GM12874 (cell line): ENCODE data around the gene RIPOR3.

Experiments used
- TF ChIP-seq, protein P1 (sequence below): IDR thresholded peaks from 2 replicates; pipeline ENCODE4 v1.5.1; 2011; ENCODE audit warnings: low read depth, mild to moderate bottlenecking, control low read depth, low read length, moderate library complexity; ENCODE audit not compliant: insufficient read depth

Gene RIPOR3

DNA sequence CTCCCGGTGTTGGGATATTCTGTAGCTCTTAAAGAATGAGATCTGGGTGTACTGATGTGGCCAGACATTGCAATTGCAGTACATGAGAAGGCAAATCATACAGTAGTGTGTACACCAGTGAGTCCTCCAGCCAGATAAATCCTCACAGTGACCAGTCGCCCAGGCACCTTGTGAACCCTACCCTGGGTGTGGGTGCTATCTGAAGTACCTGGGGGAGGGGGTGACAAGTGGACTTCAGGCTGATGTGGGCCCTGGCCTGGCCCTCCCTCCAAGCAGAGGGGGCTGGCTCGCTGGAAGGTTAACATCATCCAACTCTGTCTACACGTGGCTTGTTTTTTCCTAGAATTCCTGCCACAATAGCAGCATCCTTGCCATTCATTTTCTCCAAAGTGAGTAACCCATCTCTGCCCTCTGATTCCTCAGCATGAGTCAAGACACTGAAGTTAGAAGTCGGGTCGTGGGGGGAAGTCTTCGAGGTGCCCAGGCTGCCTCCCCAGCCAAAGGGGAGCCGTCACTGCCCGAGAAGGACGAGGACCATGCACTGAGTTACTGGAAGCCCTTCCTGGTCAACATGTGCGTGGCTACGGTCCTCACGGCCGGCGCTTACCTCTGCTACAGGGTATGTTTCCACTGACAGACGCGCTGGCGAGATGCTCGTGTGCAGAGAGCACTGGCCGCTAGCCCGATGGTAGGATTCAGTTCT is 110.3 kb downstream of the RIPOR3 start:
- TF ChIP-seq, protein P1, sequence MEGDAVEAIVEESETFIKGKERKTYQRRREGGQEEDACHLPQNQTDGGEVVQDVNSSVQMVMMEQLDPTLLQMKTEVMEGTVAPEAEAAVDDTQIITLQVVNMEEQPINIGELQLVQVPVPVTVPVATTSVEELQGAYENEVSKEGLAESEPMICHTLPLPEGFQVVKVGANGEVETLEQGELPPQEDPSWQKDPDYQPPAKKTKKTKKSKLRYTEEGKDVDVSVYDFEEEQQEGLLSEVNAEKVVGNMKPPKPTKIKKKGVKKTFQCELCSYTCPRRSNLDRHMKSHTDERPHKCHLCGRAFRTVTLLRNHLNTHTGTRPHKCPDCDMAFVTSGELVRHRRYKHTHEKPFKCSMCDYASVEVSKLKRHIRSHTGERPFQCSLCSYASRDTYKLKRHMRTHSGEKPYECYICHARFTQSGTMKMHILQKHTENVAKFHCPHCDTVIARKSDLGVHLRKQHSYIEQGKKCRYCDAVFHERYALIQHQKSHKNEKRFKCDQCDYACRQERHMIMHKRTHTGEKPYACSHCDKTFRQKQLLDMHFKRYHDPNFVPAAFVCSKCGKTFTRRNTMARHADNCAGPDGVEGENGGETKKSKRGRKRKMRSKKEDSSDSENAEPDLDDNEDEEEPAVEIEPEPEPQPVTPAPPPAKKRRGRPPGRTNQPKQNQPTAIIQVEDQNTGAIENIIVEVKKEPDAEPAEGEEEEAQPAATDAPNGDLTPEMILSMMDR = no peak

DNA sequence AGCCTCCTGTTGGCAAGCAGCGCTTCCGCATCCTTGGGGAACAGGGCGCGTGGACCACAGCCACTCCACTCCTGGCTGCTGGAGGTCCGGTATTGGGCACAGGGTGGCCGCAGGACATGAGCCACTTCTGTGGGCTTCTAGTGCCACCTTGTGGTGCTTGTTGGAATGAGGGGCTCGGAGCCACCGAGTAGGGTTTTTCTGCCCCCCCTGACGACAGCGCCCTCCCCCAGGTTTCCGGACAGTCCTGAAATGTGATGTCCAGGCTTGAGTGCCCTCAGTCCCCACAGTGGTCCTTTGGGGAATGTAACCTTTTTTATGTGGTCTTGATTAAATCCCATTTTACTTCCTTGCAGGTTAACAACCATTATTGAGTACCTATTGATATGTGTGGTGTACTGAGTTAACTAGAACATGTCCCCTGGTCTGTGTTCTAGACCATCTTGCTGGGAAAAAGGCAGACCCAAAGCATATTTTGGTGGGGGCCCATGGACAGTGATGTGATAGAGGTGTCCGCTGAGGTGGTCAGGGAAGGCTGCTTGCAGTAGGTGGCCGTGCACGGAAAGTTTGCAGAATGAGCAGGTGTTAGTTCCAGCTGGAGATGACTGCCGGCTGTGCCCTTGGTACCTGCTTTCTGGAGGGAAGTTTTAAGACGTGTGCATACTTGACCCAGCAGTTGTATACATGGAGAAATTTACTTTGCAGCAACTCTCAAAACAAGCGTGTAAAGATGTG is 111.2 kb downstream of the RIPOR3 start:
- TF ChIP-seq, protein P1 = peak; percentile 78

DNA sequence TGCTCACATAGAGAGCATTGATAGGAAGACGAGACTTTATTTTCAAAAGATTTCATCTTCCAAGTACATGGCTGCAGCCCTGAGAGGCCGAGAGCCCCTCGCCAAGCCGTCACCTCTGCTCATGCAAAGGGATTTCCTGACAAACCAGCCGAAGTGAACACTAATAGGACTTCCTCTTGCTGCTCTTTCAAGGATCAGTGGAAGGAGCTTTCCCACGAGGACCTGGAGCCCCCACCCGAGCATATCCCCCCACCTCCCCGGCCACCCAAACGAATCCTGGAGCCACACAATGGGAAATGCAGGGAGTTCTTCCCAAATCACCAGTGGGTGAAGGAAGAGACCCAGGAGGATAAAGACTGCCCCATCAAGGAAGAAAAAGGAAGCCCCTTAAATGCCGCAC is 111.8 kb downstream of the RIPOR3 start:
- TF ChIP-seq, protein P1 = no peak

DNA sequence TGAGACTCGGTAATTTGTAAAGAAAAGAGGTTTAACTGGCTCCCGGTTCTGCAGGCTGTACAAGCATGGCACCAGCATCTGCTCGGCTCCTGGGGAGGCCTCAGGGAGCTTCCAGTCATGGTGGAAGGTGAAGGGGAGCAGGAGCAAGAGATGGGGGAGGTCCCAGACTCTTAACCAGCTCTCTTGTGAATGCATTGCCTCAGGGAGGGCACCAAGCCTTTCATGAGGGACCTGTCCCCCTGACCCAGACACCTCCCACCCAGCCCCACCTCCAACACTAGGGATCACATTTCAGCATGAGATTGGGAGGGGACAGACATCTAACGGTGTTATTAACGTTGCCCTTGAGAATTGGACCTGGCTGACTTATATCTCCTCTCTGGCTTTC is 112.6 kb downstream of the RIPOR3 start:
- TF ChIP-seq, protein P1 = no peak

DNA sequence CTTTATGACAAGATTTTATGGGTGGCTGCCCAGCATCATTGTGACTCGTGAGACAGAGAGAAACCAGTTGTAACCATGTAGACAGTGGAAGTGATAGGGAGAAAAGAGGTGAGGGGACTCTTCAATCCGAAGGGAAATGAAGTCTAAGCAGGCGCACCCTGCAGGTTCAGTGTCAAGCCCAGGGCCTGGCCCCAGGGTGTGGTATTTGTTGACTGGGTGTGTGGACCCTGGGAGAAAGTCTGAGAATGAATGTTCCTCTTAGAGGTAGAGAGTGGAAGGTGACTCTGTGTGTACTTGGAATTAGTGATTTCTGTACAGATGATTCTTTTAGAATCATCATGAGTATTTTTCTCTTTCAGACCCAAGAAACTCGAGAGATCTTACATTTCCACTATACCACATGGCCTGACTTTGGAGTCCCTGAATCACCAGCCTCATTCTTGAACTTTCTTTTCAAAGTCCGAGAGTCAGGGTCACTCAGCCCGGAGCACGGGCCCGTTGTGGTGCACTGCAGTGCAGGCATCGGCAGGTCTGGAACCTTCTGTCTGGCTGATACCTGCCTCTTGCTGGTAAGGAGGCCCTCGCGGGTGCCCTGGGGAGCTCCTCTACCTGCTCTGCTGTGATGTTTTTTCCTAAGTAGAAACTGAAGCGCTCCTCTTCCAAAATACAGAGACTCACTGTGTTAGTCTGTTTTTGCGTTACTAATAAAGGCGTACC is 113.1 kb downstream of the RIPOR3 start:
- TF ChIP-seq, protein P1 = no peak

DNA sequence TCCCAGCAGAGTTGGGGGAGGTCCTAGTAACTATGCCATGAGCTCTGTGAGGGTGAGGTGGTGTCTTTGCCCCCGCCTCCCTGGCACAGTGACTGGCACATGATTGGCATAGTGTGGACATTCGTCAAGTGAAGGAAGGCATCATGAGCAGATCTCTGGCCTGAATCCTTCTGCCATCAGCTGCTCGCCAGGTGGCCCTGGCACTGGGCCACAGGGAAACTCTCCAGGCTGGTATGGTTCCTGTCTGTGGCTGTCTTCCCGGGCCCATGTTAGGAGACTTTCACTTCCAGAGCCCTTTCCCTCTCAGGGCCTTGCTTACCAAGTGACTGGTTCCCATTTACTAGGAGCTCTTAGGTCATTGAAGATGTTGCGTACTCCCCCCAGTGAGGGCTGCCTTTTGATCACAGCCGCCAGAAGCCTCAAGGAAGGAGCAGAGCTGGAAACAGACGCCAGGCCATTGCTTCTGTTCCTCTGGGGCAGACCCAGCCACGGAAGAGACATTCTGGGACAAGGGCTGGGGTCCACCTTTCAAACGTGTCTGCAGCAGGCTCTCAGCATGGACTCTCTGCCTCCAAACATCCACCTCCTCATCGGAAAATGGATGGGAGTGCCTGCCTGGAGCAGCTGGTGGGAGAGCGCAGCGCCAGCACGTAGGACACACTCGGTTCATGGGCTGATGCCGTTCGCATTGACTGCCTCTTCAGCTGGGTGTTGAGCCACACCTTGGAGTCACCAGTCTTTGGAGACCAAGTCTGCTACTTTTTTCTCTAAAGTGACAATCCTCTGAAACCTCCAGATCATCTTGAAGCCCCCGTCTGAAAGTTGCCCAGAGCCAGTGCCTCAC is 113.9 kb downstream of the RIPOR3 start:
- TF ChIP-seq, protein P1 = no peak
